Gastroesophageal sphincter (tissue), 4 donors: Measurements from ENCODE around the gene GRIK3. TPM values are rescaled to one million over a fixed set of nuclear protein-coding genes. Genes with fewer than 3 reads are reported as not detected.

ENCODE experiments used
- ATAC-seq: fragments of 150-250 bp; one replicate; pipeline ENCODE4 v1.9.1; 2016; ENCODE audit warnings: mild to moderate bottlenecking, moderate library complexity
- H3K27ac ChIP-seq, 4 donors: fragments of 200-600 bp; sonication (generic) in 3 of 4; 1 replicate in 3 of 4; 2 replicates in 1 of 4; pipeline ENCODE4 v1.5.1; 2016 to 2019
- H3K27me3 ChIP-seq: fragments of 200-600 bp; sonication (generic); one replicate; pipeline ENCODE4 v1.5.1; 2019
- H3K36me3 ChIP-seq, 2 donors: fragments of 200-600 bp; sonication (generic); one replicate each; pipeline ENCODE4 v1.5.1; 2019; ENCODE audit warnings: control low read depth in 1 of 2
- H3K4me1 ChIP-seq, 3 donors: fragments of 200-600 bp; sonication (generic); 1 replicate in 2 of 3; 2 replicates in 1 of 3; pipeline ENCODE4 v1.5.1; 2016 to 2019; ENCODE audit warnings: control low read depth in 2 of 3
- H3K4me3 ChIP-seq, 2 donors: fragments of 200-600 bp; sonication (generic); one replicate each; pipeline ENCODE4 v1.5.1; 2019; ENCODE audit warnings: mild to moderate bottlenecking in 1 of 2, moderate library complexity in 1 of 2
- H3K9me3 ChIP-seq, 3 donors: fragments of 200-600 bp; sonication (generic); one replicate each; pipeline ENCODE4 v1.5.1; 2017 to 2019; ENCODE audit warnings: control low read depth in 2 of 3
- EP300 ChIP-seq: sonication (generic); formaldehyde crosslinking; IDR thresholded peaks from one replicate; pipeline ENCODE4 v1.6.1; 2017; ENCODE audit warnings: antibody characterized with exemption, mild to moderate bottlenecking
- POLR2A ChIP-seq, 2 donors: fragments of 450-650 bp; IDR thresholded peaks; one replicate each; pipeline ENCODE4 v1.6.1; 2017; ENCODE audit warnings: antibody characterized with exemption in 2 of 2, mild to moderate bottlenecking in 2 of 2, moderate library complexity in 1 of 2
- POLR2AphosphoS5 ChIP-seq: sonication (generic); formaldehyde crosslinking; IDR thresholded peaks from one replicate; pipeline ENCODE4 v1.6.1; 2017; ENCODE audit warnings: antibody characterized with exemption
- WGBS, 2 donors: methylation state at CpG; one replicate each; pipeline ENCODE4 v1.1.5; 2018; ENCODE audit warnings: low coverage in 1 of 2; 5-methylcytosine and 5-hydroxymethylcytosine counted together
- total RNA-seq, 4 donors: library from RNA; depleted of rRNA; stranded (reverse); fragments of >200 nt; gene quantifications; one replicate each; pipeline ENCODE4 v1.1.0, GENCODE V29; 2016
- TF ChIP-seq, protein P1 (sequence below), 4 experiments: fragments of 200-600 bp in 2 of 4; fragments of 450-650 bp in 2 of 4; sonication (generic) in 1 of 4; IDR thresholded peaks; one replicate each; pipeline ENCODE4 v1.5.1; 2017 to 2019; ENCODE audit warnings: antibody characterized with exemption in 4 of 4, mild to moderate bottlenecking in 2 of 4, moderate library complexity in 2 of 4

Gene GRIK3
- total RNA-seq, 4 donors from 2014 or later: 3.1 to 7.8 (median 5.0) TPM

DNA sequence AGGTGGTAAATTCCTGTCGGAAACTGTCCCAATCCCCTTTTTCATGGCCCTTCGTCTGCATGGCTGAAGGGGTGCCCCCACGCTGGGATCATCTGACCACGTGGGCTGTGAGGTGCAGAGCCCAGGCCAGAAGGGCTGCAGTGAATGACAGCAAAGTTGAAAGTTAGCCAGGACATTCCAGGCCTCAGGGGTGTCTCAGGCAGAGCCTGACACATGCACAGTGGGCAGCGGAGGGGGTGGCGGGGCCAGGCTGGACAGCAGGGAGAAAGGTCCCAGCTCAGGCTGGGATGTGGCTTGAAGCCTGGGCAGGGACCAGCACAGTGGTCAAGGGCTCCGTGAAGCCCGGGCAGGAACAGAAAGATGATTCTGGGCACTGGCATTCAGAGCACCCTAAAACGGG, 49.6 kb downstream of the GRIK3 start:
- ATAC-seq: no peak
- Histone ChIP-seq H3K4me3 (no peak overlapping the region), H3K36me3 (no peaks in the 10 kb centered on the region), H3K4me1 (peaks cover 0 to 31% (median 8%) of the 10 kb centered on the region in 3 donors), H3K9me3 (no peaks in the 10 kb centered on the region), H3K27me3 (peaks cover 40% of the 10 kb centered on the region), H3K27ac (no peak overlapping the region)
- TF ChIP-seq, protein P1, sequence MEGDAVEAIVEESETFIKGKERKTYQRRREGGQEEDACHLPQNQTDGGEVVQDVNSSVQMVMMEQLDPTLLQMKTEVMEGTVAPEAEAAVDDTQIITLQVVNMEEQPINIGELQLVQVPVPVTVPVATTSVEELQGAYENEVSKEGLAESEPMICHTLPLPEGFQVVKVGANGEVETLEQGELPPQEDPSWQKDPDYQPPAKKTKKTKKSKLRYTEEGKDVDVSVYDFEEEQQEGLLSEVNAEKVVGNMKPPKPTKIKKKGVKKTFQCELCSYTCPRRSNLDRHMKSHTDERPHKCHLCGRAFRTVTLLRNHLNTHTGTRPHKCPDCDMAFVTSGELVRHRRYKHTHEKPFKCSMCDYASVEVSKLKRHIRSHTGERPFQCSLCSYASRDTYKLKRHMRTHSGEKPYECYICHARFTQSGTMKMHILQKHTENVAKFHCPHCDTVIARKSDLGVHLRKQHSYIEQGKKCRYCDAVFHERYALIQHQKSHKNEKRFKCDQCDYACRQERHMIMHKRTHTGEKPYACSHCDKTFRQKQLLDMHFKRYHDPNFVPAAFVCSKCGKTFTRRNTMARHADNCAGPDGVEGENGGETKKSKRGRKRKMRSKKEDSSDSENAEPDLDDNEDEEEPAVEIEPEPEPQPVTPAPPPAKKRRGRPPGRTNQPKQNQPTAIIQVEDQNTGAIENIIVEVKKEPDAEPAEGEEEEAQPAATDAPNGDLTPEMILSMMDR (IDR thresholded peaks at IDR 0.05): no peak
- TF ChIP-seq POLR2A (IDR thresholded peaks at IDR 0.05) (no peak), EP300 (no peak), POLR2AphosphoS5 (no peak)
- WGBS, 2 donors: 70 to 77% methylated on average over 2 to 4 of the region's 9 CpGs

DNA sequence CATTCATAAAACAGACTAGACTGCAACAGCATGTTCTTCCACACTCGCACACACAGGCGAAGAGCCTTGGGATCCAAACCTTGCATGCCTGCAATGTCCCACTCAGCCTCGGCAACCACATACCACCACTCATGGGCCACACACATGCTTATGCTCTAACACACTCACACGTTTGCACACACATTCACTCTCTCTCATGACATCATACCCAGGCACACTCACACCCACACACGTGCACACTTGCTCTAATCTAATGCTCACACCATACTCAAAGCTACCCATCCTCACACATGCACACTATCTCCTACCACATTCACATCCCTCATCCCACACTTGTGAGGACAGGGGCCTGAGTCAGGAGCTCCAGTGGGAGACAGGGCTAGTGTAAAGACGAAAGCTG, 50.3 kb downstream of the GRIK3 start:
- Histone ChIP-seq H3K36me3 (no peaks in the 10 kb centered on the region), H3K4me1 (peaks cover 0 to 24% (median 3%) of the 10 kb centered on the region in 3 donors)
- WGBS, 2 donors: 63 to 74% methylated on average over 2 to 6 of the region's 6 CpGs

DNA sequence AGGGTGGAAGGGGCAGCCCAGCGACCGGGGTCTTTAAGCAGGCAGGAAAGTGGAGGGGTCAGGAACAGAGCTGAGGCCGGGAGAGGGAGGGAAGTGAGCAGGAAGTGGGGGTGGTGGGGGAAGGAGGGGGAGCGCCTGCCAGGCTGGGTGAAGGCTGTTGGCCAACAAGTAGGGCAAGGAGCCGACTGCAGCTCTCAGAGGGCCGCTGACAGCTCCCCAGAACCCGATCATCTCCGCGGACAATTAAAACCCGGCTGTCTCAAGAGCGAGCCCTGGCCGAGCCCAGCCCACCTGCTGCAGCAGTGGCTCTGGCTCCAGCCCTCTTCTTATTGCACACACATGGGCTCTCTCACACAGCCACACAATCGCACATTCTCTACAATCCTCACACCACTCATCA, 51.6 kb downstream of the GRIK3 start:
- Histone ChIP-seq H3K36me3 (no peaks in the 10 kb centered on the region), H3K4me3 (no peak overlapping the region), H3K27ac (no peak overlapping the region), H3K9me3 (peaks cover 0 to 8% (median 0%) of the 10 kb centered on the region in 3 donors), H3K4me1 (peaks cover 0 to 11% (median 0%) of the 10 kb centered on the region in 3 donors), H3K27me3 (peaks cover 57% of the 10 kb centered on the region)
- 30% methylated on average over 3 of the region's 13 CpGs; no CpG with 5 or more reads in 1 of the 2 donors for WGBS, 2 donors
- TF ChIP-seq, protein P1 (IDR thresholded peaks at IDR 0.05): no peak
- TF ChIP-seq POLR2A (IDR thresholded peaks at IDR 0.05) (no peak), POLR2AphosphoS5 (no peak), EP300 (no peak)
- no peak for ATAC-seq

More for the DNA sequence above, 50.3 kb downstream of the GRIK3 start:
- Histone ChIP-seq H3K27me3 (peaks cover 46% of the 10 kb centered on the region), H3K27ac (no peak overlapping the region), H3K4me3 (no peak overlapping the region), H3K9me3 (no peaks in the 10 kb centered on the region)
- TF ChIP-seq POLR2AphosphoS5 (no peak), EP300 (no peak), POLR2A (IDR thresholded peaks at IDR 0.05) (no peak)
- TF ChIP-seq, protein P1 (IDR thresholded peaks at IDR 0.05): no peak
- ATAC-seq: no peak

DNA sequence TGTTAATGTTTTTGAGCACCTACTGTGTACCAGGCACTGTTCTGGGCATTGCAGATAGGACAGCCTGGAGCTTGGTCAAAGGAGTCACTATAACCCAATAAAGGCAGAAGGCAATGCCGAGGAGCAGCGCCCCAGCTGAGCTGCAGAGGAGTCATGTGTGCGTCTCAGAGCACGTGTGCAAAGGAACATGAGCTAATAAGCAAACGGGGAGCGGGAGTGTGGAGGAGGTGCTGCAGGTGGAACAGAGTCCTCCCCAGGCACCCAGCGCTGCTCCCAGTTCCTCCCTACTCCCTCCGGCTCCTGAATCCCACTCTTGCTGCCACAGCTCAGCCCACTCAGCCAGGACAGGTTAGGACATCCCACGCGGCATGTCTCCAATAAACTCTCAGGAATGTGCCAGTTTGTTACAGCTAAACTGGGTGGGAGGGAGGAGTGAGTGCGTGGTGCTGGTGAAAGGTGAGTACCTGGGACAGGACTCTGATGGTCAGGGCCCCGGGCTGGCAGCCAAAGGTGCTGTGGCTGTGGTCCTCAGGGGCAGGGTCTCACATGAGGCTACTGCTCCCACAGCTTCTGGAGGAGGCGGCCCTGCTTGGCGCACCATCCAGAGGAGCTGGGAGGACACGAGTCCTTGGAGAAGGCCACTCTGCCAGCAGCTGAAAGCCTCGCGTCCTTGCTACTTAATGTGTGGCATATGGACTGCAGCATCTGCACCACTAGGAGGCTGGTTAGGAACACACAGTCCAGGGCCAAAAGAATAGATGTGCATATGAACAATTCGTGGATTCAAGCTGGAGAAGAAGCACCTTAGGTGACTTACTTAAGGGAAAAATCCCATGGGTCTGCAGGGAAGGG, 52.3 kb downstream of the GRIK3 start:
- 40 to 60% methylated on average over 1 of the region's 18 CpGs for WGBS, 2 donors
- Histone ChIP-seq H3K36me3 (no peaks in the 10 kb centered on the region), H3K4me3 (no peak overlapping the region), H3K27ac (no peak overlapping the region), H3K9me3 (peaks cover 0 to 8% (median 0%) of the 10 kb centered on the region in 3 donors), H3K4me1 (peaks cover 0 to 6% (median 0%) of the 10 kb centered on the region in 3 donors), H3K27me3 (peaks cover 65% of the 10 kb centered on the region)
- TF ChIP-seq POLR2A (IDR thresholded peaks at IDR 0.05) (no peak), EP300 (no peak), POLR2AphosphoS5 (no peak)
- TF ChIP-seq, protein P1 (IDR thresholded peaks at IDR 0.05): no peak
- ATAC-seq: no peak

DNA sequence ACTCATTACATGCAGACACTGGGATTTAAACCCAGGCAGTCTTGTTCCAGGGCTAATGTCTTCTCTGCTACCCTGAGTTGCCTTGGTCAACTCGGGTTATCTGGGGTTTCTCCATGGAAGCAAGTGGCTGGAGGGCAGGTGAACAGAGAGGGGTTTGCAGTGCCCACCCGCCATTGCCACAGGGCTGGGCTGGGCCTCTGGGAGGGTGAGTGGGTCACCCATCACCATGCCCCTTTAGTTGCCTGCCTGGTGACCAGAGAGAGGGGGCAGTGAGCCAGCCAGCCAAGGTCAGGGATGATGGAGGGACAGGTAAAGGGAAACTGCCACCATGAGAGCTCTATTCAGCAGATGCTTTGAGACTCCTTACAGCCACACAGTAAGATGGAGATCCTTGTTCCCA, 53.2 kb downstream of the GRIK3 start:
- Histone ChIP-seq H3K4me1 (no peaks in the 10 kb centered on the region), H3K27ac (no peak overlapping the region), H3K27me3 (peaks cover 73% of the 10 kb centered on the region), H3K4me3 (no peak overlapping the region), H3K9me3 (peaks cover 0 to 8% (median 0%) of the 10 kb centered on the region in 3 donors), H3K36me3 (no peaks in the 10 kb centered on the region)
- no peak for TF ChIP-seq POLR2AphosphoS5
- TF ChIP-seq, protein P1 (IDR thresholded peaks at IDR 0.05): no peak
- no peak for TF ChIP-seq EP300
- no peak for TF ChIP-seq POLR2A (IDR thresholded peaks at IDR 0.05)
- no peak for ATAC-seq
- WGBS, 2 donors: no CpG with 5 or more reads among the region's 2 CpGs
